ENCODE results near the gene PCDHB14. TPM values are rescaled to one million over a fixed set of nuclear protein-coding genes. Genes with fewer than 3 reads are reported as not detected.
"Not testable (repeated sequence)": the region's sequence is repeated elsewhere in the genome, so short reads cannot be mapped to it uniquely, and the experiment has no call there.

The PCDHB14 gene
- polyA plus RNA-seq: 1 to 10 TPM; 1.3 to 2.5 (median 1.4) TPM

GRCh38 chr5:141223112-141223783 is at the start of gene PCDHB14:
TSS of gene PCDHB14 (plus strand) at chr5:141223343. CDS start at chr5:141223506, 163 bp downstream.
- 20 to 30% (median 21%) methylated on average over 15 of the region's 15 CpGs for WGBS, 3 donors
- H3K27ac ChIP-seq (ENCODE audit: low read depth, low read length): no peak within 1 kb of the TSS

GRCh38 chr5:141174291-141175104 is 48.6 kb upstream of the PCDHB14 start:
- 34 to 45% (median 36%) methylated on average over 53 to 79 of the region's 79 CpGs for WGBS, 3 donors
- H3K27ac ChIP-seq (ENCODE audit: low read depth, low read length): not testable (repeated sequence)

GRCh38 chr5:141175933-141176332 is 47.2 kb upstream of the PCDHB14 start:
- 59 to 72% (median 63%) methylated on average over 1 of the region's 1 CpG for WGBS, 3 donors

DNA sequence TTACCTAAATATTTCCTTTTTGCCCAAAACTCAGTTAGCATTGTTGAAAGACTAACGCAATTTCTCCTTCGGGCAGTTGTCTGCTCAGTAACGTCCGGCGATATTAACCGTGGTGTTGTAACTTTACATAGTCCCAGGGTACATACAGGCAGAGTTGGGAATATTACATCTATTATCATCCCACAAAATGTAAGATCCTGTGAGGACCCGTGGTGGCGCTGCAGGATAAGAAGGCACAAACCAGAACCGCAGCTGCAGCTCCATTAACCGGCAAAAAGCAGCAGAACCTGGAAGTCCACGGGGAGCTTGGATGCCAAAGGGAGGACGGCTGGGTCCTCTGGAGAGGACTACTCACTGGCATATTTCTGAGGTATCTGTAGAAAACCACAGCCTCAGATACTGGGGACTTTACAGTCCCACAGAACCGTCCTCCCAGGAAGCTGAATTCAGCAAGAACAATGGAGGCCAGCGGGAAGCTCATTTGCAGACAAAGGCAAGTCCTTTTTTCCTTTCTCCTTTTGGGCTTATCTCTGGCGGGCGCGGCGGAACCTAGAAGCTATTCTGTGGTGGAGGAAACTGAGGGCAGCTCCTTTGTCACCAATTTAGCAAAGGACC is 45.5 kb upstream of the PCDHB14 start, which contains the start of gene PCDHB8:
Gene PCDHB8 (plus strand): TSS at position 214 of the 615 bp plus-strand sequence. CDS start 245 bp downstream, at position 459.
- not testable (repeated sequence) for H3K27ac ChIP-seq (ENCODE audit: low read depth, low read length)
- WGBS, 3 donors: 16 to 29% (median 26%) methylated on average over 12 to 14 of the region's 18 CpGs

More at GRCh38 chr5:141175933-141176332, 47.2 kb upstream of the PCDHB14 start:
- H3K27ac ChIP-seq (ENCODE audit: low read depth, low read length): no peak overlapping the region

- WGBS, 3 donors: 31 to 46% (median 41%) methylated on average over 25 to 34 of the region's 39 CpGs
Observed at GRCh38 chr5:141179371-141179770, 43.8 kb upstream of the PCDHB14 start.

DNA sequence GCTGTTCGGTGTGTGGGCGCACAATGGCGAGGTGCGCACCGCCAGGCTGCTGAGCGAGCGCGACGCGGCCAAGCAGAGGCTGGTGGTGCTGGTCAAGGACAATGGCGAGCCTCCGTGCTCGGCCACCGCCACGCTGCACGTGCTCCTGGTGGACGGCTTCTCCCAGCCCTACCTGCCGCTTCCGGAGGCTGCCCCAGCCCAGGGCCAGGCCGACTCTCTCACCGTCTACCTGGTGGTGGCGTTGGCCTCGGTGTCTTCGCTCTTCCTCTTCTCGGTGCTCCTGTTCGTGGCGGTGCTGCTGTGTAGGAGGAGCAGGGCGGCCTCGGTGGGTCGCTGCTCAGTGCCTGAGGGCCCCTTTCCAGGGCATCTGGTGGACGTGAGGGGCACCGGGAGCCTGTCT is 43.3 kb upstream of the PCDHB14 start:
- WGBS, 3 donors: 27 to 40% (median 34%) methylated on average over 21 to 32 of the region's 32 CpGs

More at GRCh38 chr5:141179371-141179770, 43.8 kb upstream of the PCDHB14 start:
- H3K27ac ChIP-seq (ENCODE audit: low read depth, low read length): not testable (repeated sequence)

GRCh38 chr5:141180313-141180712 is 42.8 kb upstream of the PCDHB14 start:
- WGBS, 3 donors: 35 to 42% (median 35%) methylated on average over 1 of the region's 1 CpG
- H3K27ac ChIP-seq (ENCODE audit: low read depth, low read length): no peak overlapping the region

More for the DNA sequence above, 43.3 kb upstream of the PCDHB14 start:
- H3K27ac ChIP-seq (ENCODE audit: low read depth, low read length): not testable (repeated sequence)

GRCh38 chr5:141182248-141182647 is 40.9 kb upstream of the PCDHB14 start, which contains the start of gene PCDHB16:
TSS of gene PCDHB16 (plus strand) at chr5:141182387. CDS start at chr5:141182560, 173 bp downstream.
- no peak within 1 kb of the TSS for H3K27ac ChIP-seq (ENCODE audit: low read depth, low read length)
- WGBS, 3 donors: 10 to 19% (median 18%) methylated on average over 13 of the region's 13 CpGs

DNA sequence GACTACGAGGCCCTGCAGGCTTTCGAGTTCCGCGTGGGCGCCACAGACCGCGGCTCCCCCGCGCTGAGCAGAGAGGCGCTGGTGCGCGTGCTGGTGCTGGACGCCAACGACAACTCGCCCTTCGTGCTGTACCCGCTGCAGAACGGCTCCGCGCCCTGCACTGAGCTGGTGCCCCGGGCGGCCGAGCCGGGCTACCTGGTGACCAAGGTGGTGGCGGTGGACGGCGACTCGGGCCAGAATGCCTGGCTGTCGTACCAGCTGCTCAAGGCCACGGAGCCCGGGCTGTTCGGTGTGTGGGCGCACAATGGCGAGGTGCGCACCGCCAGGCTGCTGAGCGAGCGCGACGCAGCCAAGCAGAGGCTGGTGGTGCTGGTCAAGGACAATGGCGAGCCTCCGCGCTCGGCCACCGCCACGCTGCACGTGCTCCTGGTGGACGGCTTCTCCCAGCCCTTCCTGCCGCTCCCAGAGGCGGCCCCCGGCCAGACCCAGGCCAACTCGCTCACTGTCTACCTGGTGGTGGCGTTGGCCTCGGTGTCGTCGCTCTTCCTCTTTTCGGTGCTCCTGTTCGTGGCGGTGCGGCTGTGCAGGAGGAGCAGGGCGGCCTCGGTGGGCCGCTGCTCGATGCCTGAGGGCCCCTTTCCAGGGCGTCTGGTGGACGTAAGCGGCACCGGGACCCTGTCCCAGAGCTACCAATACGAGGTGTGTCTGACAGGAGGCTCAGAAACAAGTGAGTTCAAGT is 38.9 kb upstream of the PCDHB14 start:
- WGBS, 3 donors: 22 to 41% (median 32%) methylated on average over 19 to 49 of the region's 69 CpGs
- H3K27ac ChIP-seq (ENCODE audit: low read depth, low read length): not testable (repeated sequence)

DNA sequence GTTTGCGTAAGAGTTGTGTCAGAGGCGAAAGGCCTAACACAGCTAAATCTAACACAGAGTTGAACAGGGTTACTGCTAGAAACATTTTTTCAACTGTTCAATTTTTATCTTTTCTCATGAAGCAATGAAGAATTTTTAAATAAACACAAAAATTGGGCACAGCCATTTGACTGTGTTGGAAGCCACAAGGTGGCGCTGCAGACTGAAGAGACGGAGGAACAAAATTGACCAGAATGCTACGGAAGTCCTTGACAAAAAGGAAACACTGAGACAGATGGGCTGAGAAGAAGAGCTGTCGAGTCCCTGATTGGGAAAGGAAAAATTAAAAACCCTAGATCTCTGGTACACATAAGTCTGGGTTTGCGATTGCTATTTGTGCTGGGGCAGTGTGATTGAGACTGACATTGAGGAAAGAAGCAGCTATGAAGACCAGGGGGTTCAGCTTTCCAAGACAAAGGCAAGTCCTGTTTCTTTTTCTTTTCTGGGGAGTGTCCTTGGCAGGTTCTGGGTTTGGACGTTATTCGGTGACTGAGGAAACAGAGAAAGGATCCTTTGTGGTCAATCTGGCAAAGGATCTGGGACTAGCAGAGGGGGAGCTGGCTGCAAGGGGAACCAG is 36.1 kb upstream of the PCDHB14 start, which contains the start of gene PCDHB9:
Gene PCDHB9 (plus strand): TSS at position 265 of the 616 bp plus-strand sequence. CDS start 158 bp downstream, at position 423.
- H3K27ac ChIP-seq (ENCODE audit: low read depth, low read length): no peak within 1 kb of the TSS
- WGBS, 3 donors: 19 to 23% (median 20%) methylated on average over 7 to 9 of the region's 9 CpGs

DNA sequence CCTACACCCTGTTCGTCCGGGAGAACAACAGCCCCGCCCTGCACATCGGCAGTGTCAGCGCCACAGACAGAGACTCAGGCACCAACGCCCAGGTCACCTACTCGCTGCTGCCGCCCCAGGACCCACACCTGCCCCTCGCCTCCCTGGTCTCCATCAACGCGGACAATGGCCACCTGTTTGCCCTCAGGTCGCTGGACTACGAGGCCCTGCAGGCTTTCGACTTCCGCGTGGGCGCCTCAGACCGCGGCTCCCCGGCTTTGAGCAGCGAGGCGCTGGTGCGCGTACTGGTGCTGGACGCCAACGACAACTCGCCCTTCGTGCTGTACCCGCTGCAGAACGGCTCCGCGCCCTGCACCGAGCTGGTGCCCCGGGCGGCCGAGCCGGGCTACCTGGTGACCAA is 34.5 kb upstream of the PCDHB14 start:
- WGBS, 3 donors: 25 to 32% (median 30%) methylated on average over 27 to 33 of the region's 37 CpGs
- H3K27ac ChIP-seq (ENCODE audit: low read depth, low read length): not testable (repeated sequence)

DNA sequence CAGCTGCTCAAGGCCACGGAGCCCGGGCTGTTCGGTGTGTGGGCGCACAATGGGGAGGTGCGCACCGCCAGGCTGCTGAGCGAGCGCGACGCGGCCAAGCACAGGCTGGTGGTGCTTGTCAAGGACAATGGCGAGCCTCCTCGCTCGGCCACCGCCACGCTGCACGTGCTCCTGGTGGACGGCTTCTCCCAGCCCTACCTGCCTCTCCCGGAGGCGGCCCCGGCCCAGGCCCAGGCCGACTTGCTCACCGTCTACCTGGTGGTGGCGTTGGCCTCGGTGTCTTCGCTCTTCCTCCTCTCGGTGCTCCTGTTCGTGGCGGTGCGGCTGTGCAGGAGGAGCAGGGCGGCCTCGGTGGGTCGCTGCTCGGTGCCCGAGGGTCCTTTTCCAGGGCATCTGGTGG is 34.0 kb upstream of the PCDHB14 start:
- H3K27ac ChIP-seq (ENCODE audit: low read depth, low read length): not testable (repeated sequence)
- WGBS, 3 donors: 17 to 33% (median 30%) methylated on average over 15 to 30 of the region's 35 CpGs

DNA sequence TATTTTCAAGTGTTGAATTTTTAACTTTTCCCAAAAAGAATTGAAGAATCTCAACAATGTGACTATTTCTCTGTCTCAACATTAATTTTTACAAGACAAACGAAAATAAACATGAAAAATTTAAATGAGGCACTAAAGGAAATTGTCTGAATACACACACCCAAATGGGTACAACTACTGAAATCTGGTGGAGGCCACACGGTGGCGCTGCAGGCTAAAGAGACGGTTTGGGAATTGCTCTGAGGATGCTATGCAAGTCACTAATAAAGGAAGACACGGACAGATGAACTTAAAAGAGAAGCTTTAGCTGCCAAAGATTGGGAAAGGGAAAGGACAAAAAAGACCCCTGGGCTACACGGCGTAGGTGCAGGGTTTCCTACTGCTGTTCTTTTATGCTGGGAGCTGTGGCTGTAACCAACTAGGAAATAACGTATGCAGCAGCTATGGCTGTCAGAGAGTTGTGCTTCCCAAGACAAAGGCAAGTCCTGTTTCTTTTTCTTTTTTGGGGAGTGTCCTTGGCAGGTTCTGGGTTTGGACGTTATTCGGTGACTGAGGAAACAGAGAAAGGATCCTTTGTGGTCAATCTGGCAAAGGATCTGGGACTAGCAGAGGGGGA is 30.9 kb upstream of the PCDHB14 start, which contains the start of gene PCDHB10:
Gene PCDHB10 (plus strand): TSS at position 244 of the 616 bp plus-strand sequence. CDS start 200 bp downstream, at position 444.
- H3K27ac ChIP-seq (ENCODE audit: low read depth, low read length): no peak within 1 kb of the TSS
- WGBS, 3 donors: 6 to 11% (median 7%) methylated on average over 9 to 10 of the region's 10 CpGs

- 13 to 29% (median 16%) methylated on average over 11 to 27 of the region's 37 CpGs for WGBS, 3 donors
Observed at GRCh38 chr5:141194332-141194731, 28.8 kb upstream of the PCDHB14 start.

GRCh38 chr5:141196363-141196762 is 26.8 kb upstream of the PCDHB14 start:
- 30 to 44% (median 36%) methylated on average over 3 of the region's 3 CpGs for WGBS, 3 donors
- H3K27ac ChIP-seq (ENCODE audit: low read depth, low read length): no peak overlapping the region

More at GRCh38 chr5:141194332-141194731, 28.8 kb upstream of the PCDHB14 start:
- not testable (repeated sequence) for H3K27ac ChIP-seq (ENCODE audit: low read depth, low read length)

DNA sequence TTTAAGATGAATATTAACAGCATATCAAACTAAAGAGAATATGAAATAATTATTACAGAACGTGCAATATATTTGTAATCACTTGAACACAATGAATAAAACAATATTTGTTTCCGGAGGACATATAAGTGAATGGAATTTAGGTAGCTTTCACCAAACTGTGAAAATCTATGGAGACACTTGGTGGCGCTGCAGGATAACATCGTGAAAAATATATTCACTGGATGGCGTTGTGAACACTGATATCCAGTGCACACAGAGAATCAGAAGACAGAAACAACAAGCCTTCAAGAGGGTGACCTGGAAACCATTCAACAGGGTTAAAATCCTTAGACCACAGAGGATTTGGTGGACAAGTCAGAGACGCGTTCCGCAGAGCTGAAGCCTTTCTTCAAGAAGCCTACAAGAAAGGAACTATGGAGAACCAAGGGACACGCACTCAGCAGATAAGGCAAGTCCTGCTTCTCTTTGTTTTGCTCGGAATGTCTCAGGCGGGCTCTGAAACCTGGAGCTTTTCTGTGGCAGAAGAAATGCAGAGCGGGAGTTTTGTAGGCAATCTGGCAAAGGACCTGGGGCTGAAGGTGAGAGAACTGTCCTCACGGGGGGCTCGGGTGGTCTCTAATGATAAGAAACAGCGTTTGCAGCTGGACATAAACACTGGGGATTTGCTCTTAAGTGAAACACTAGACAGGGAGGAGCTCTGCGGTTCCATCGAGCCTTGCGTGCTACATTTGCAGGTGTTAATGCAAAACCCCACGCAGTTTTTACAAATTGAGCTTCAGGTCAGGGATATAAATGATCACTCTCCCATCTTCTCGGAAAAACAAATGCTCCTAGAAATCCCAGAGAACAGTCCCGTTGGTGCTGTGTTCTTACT is 23.5 kb upstream of the PCDHB14 start, which contains the start of gene PCDHB11:
Gene PCDHB11 (plus strand): TSS at position 269 of the 877 bp plus-strand sequence. CDS start 148 bp downstream, at position 417.
- WGBS, 3 donors: 25 to 39% (median 27%) methylated on average over 21 of the region's 21 CpGs

More for the DNA sequence above, 23.5 kb upstream of the PCDHB14 start, which contains the start of gene PCDHB11:
- H3K27ac ChIP-seq (ENCODE audit: low read depth, low read length): no peak within 1 kb of the TSS

Data from adipose tissue (tissue), 3 donors.